ENCODE results near the gene TACC3.

The TACC3 gene

DNA sequence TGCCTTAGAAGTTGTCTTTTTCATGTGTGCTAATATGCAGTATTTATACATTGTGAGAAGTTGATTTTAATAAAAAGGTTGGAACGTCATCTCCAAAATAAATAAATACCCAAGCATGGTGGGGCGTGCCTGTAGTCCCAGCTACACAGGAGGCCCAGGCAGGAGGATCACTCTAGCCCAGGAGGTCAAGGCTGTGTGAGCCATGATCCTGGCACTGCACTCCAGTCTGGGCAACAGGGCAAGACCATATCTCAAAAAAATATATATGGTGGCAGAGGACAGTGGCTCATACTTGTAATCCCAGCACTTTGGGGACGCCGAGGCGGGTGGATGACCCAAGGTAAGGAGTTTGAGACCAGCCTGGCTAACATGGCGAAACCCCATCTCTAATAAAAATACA is 15.6 kb upstream of the TACC3 start:
- no peak for DNase-seq

DNA sequence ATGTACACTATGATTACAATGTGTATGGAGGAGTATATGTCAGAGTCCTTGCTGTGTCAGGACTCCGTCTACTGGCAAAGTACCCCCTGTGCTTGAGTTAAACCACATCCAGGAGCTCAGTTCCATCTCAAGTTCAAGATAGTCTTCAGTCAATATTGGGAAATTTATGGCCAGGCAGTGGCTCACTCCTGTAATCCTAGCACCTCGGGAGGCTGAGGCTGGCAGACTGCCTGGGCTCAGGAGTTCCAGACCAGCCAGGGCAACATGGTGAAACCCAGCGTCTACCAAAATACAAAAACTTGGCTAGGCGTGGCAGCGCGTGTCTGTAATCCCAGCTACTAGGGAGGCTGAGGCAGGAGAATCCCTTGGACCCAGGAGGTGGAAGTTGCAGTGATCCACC is 15.0 kb upstream of the TACC3 start:
- no peak for DNase-seq

DNA sequence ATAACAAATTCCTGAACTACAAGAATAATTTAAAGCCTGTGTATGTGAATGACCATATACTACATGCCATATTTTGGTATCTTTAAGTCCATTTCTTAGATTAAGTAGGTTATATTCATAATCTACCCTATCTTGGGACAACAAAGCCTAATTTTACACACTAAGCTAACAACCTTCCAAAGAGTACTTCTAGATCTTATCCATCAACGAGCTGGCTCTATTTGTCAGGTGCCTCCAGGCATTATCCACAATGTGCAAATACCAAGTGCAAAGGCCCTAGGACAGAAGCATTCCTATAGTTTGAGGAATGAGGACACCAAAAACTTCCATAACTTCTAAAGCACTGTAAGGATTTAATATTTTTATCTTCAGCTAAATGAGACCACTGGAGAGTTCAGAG is 12.7 kb upstream of the TACC3 start:
- no peak for DNase-seq

DNA sequence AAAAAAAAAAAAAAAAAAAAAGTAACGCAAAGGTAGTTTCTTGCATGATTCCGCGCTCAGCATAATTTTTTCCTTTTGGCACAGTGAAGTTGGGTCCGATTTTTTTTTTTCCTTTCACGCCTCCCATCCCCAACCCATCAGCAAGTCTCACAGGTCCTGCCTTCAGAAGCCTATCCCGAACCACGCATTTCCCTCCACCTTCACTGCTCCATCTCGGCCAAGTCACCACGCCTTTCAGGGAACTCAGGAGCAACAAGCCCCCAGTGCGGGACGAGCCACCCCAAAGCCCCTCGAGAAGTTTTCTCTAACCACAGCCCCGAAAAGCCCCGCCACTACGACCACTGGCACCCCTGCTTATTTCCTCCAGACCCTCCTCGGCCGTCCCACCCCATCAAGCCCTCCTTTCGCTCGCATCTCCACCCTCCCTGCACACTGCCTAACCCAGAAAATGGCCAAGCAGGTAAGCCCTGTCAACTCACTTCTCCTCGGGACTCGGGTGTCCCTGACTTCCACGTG is 10.2 kb upstream of the TACC3 start:
- no peak for DNase-seq

DNA sequence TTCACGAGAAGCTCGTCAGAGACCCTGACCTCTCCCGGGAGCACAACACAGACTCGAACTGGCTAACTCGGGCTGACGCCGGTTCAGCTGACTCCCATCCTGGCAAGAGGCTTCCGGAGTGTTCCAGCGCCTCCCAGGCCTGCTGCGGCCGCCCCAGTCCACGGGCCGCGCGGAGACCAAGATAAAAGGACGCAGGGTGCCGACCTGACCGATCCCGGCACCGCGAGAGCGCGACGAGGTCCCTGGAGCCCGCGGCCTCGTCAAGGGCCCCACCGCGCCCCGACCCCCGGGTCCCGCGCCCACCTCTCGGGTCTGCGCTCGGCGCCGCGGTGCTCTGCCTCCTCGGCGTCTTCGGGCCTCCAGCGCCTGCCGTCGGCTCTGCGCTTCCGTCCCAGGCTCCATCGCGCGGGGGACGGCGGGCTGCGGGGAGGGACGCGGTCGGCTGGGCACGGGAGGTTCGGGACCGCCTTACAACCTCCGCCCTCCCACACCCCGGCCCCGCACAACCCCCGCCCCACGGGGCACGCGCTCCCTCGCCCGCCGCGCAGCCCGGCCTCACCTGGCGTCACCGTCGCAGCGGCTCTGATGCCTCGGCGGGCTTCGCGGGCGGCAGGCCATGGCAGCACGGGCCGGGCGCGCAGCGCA is 9.6 kb upstream of the TACC3 start:
- DNase-seq, result no peak

DNA sequence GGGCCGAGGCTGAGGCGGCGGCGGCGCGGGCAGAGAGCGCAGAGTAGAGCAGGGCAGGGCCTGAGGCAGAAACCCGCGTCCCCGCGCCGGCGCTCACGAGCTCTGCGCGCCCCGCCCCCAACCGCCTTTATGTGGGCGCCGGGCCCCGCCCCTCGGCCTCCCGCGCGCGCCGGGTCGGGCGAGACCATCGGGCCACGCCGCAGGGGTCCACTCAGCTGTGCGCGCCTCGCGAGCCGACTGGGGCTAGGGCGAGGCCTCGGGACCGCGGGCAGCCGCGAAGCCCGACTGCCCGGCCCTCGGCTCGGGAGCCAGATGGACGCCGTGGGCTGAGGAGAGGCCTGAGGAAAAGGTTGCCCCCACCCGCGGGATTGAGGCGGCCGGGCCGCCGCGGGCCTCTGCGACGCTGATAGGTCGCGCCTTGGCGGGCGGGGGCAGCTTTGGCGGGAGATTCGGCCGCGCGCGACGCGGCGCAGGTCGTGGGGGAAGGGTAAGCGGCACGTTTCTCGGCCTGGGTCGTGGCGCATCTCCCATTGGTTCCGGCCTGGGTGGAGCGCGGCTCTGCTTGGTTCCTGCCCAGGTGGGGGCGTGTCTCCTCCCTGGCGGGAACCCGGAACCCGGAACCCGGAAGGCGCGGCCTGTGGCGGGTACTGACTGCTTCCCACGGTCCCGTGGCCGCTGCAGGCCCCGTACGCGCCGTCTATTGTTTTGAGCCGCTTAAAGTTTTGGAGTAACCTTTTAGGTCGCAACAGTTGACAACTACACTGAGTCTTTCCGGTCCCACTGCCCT is 8.9 kb upstream of the TACC3 start, which contains the start of gene SLBP:
SLBP (minus strand) TSS at position 104 of the 787 bp plus-strand sequence. CDS start 131 bp downstream, outside the sequence.
- DNase-seq, result peak; percentile 93

DNA sequence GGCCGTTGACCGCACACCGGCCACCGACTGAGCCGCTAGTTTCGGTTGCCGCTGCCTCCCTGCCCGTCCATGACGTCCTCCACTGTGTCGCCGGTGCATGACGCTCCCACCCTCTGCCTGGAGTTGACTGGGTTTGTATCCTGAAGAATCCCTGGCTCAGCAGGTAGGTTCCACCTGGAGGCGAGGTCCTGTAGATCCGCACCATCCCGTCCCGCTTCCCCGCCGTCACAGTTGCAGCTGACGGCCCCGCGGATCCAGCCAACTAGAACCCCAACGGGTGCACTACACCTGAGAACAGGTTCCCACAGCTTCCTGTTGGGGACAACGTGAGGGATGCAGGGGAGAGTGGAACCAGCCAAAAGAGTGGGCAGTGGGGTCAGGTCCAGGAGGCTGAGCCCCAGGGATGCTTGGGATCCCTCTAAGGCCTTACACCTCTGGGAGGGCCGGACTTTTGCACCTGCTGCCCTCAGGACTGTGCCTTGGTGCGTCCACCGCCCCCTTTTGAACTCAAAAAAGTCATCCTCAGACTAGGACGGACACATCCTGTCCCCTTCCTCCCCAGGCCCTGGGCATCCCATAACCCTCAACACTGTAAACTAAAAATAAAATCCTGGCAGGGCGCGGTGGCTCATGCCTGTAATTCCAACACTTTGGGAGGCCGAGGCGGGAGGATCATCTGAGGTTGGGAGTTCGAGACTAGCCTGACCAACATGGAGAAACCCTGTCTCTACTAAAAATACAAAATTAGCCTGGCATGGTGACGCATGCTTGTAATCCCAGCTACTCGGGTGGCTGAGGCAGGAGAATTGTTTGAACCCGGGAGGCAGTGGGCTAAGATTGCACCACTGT is 8.1 kb upstream of the TACC3 start:
- no peak for DNase-seq

DNA sequence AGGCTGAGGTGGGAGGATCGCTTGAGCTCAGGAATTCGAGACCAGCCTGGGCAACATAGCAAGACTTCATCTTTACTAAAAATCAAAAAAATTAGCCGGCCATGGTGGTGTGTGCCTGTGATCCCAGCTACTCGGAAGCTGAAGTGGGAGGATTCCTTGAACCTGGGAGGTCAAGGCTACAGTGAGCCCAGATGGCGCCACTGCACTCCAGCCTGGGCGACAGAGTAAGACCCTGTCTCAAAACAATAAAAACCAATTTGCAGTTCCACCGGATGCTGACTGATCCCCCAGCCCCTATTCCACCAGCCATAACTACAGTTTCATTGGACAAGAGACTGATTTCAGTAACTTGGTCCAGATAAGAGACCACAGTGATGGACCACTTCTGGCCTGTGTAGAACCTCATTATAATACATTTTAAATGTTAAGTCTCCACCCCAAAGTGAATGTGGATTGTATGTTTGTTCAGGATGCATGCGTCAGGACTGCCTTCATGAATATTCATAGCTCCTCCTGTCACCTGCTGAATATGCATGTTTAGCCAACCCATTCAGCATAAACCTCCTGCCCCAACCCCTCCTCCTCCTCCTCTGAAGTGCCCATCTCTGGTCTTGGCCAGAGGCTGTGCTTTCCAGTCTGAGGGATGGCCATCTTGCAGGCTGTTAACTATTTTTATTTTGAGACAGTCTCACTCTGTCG is 6.9 kb upstream of the TACC3 start:
- peak; percentile 16 for DNase-seq

DNA sequence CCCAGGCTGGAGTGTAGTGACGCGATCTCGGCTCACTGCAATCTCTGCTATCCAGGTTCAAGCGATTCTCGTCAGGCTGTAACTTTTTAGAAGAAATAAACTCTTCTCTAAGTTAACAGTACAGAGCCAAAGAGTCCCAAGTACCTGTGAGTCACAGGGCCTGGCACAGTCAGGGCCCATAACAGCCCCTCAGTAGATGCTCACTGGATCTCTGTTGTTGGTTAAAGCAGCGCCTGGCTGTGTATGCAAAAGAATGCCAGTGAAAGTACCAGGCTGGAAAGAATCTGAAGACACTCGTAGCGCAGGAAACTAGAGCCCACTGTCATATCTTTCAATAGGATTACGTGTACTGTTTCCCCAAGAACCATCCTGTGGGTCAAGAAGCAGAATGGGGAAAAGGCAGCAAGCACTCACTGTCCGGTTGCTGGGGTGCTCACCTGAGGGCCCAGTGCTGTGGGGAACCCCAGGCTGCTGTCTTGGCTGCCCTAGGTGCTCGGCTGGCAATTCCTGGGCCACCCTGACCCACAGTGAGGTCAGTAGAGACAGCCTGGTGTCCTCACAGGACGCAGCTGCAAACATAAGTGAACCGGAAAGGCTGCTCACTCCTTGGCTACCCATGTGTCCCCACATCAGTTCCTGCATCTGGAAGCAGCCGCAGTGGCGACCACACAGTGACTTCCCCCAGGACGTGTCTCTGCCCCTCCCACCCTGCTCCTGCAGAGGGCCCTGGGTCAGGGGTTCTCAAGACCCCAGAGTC is 6.1 kb upstream of the TACC3 start:
- DNase-seq, result no peak

DNA sequence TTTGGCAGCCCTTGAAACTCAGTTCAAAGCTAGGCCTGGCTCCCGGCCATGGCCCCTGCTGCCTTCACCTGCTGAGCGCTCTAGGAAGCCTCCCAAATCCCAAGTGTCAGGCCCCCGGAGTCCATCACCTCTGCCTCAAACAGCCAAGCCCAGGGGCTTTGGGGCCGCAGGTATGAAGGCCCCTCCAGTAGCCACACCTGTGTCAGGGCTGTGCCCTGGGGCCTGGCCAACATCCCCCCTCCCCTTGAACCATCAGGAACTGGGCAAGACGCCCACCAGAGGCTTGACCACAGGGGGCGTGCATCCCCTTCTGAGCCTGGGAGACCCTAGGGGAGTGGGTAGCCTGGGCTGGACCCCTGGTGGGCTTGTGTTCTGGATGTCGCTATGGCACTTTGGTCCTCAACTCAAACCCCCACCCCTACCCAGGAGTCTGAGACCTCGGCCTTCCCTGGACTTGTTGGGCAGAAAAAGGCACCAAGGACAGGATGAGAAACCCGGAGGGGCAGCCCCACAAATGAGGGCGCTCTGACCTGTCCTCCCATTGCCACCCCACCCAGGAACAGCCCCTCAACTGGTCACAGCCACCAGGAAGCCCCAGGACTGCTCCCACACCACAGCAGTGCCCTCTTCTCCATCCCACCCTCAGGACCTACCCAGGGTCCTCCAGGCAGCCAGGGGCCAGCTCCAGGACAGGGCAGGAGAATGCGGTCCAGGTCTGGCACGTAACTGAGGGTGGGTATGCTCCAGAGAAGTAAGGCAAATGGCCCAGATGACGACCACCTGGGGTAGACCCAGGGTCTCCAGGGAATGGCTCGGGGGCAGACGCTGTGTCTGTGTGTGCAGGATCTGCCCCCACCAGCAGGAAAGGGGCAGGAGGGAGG is 5.0 kb upstream of the TACC3 start:
- DNase-seq, result no peak

DNA sequence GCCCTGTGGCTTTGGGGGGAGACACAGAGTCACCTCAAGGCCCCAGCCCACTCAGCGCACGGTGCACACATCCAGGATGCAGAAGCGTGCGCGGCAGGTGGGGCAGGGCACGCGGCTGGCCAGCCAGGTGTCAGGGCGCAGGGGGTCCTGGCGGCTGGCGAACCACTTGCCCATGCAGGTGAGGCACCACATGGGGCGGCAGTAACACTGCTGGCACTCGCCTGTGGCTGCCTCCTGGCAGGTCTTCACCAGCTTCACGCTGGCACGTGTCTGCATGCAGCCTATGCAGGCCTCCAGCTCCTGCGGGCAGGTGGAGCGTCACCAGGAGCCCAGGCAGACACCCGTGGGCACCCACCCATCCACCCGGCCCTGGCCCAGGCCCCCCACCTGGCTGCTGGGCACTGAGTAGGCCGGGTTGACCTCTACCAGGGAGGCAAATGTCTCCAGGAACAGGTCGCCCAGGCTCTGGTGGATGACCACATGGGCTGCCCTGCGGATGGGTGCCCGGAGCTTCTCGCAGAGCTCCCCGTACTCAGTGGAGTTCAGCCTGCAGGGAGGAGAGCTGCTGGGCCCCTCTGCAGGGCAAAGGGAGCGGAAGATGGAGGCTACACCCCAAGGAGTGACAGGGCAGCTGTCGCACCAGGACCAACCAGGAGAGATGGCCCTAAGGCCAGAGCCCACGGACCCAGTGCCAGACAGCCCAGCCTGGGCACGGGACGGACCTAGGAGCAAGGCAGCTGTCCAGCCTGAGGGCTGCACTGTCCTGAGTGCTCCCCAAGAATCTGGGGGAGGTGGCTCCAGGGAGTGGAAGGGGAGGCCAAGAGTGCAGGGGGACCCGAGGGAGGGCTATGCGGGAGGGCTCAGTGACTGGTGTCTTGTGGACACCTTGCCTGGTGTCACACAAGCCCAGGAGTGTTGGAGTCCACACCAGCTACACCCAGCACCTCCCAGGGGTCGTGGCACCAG is 3.9 kb upstream of the TACC3 start:
- no peak for DNase-seq

DNA sequence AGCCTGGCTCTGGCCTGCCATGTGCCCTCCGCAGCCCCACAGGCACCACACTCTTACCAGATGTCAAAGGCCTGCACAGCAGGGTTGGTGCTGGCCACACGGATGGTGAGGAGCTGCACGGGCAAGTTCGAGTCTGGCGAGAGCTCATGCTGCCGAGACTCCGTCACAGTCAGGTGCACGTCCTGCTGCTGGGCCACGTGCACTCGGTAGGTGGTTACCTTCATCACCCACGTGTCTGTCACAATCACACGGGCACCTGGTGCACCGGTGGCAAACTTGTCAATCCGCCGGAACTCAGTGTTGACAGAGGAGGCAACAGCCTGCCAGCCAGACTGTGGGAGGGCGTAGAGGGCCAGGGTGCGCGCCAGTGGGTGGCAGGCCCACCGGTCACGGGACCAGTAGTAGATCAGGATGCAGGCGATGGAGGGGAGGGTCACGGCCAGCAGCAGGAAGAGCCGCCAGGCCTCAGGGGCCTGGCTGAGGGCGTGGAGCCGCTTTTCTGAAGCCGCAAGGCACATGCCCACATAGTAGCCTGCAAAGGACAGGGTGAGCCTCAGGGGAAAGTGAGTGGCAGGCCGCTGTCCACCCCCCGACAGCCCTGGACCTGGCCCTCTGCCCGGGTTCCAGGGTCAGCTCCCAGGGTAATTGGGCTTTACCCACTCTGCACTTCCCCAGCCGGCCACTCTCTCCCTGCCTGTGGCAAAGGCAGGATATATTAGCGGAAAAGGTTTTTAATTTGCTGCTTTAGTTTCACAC is 3.0 kb upstream of the TACC3 start:
- no peak for DNase-seq

DNA sequence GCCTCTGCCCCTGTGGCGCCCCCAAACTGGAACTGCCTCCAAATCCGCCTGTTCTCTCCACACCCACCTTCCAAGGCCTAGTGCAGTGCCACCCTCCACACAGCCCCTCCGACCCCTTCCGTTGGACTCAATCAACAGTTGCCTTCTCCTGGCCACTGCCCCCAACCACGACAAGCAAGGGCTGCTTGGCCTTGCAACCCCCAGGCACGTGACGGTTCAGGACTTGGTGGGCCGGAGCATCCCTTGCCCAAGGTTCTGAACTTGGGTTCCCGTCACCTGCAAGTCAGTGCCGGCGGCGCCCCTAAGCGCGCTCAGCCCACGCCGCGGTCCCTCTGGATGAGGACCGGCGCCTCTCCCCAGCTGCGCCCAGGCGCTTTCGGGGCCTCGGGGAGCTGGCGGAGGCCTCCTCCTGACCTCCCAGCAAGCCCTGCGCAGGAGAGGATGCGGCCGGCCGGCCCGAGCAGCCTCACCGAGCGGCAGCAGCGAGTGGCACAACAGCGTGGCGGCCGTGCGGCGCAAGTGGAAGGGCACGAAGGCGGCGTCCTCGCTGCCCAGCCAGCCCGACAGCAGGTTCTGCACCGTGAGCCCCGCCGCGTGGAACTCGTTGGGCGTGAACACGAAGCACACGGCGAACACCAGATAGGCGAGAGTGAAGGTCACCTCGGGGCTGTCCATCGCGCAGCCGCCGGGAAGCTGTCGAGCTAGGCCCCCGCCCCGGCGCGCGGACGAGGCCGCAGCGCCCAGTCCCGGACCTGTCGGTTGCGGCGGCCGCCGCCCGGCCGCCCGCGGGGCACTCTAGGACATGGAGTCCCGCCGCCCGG is 948 bp upstream of the TACC3 start:
- DNase-seq, result no peak

DNA sequence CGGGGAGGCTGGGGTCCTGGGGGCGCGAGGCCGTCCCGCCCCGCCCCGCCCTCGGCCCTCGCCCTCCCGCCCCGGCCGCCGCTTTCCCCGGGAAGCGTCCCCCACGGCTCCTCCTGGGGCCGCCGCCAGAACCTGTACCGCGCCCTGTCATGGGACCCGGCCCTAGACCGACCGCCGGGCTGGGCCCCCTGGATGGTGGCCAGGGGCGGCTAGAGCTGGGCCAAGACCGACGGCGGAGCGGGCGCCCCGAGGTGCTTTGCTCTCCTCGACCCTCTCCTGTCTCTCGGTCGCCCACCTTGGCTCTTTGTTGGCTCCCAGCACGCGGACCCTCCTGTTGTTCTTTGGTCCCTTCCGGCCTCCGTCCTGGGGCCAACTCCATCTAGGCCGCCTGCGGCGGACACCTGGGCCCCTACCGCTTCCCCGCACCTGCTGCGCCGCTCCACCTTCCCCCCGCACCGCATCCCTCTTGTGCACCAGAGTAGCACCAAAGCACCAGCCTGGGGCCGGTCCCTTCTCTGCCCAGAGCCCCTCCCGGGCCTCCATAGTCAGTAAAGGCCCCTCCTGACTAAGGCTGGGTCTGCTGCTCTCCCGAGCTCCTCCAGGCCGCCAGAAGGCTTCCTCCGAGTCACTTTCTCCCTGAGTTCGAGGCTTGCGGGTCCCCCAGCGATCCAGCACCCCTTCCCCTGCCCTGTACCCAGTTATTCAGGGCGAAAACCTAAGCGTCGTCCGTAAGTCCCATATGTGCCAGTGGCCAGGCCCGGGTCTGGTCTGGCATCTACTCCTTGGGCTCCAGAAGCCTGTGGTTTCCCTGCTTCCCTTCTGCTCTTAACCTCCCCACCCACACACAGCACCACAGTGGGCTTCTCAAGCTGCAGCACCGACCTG is 587 bp downstream of the TACC3 start:
- DNase-seq, result no peak

DNA sequence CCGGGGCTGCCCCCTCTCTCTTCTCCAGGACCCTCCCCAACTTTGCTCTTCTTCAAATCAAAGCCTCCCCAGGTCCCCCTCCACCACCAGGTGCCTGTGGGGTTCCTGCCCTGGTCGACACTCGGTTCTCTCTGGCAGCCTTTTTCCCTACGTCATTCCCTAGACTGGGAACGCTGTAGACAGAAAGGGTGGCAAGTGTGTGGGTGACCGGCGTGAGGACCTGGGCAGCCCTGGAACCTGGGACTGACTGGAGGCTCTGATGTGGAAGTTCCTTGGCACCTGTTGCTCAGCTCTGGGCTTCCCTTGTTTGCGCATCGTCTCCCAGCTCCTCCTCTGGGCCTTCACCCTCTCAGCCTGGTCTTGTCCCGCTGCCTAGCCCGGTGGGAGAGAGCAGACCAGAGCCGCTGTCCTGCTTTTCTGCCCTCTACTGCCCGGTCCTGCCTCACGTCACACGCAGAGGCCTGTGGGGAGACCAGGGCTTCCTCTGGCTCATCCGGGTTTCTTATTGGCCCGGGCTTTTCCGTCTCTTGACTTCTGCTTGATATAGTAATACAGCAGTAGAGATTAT is 1.3 kb downstream of the TACC3 start:
- no peak for DNase-seq

DNA sequence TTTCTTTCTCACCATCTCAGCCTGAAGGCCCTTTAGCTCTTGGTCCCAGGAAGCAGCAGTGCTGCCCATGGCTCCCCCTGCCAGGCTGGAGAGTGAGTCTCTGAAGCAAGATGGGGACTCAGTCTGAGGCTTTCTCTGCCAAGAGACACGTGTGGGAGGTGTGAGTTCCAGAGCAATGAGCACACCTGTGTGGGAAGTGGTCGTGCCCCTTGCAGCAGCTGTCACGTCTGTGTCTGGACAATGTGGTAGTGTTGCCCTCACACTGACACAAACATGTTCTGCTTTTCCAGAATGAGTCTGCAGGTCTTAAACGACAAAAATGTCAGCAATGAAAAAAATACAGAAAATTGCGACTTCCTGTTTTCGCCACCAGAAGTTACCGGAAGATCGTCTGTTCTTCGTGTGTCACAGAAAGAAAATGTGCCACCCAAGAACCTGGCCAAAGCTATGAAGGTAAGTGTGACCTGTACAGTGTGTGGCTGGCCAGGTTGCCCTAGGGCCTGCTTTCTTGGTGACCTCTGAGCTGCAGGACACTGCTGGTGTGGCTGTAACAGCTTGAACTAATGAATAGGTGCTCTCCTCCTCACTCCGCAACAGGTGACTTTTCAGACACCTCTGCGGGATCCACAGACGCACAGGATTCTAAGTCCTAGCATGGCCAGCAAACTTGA is 1.9 kb downstream of the TACC3 start:
- DNase-seq, result no peak

Data from NCI-H510A treated with DMSO at 0.1 percent for 48 hours (cell line).